NCI-H1417 treated with DMSO at 0.1 percent for 48 hours (cell line): ENCODE results near the gene PLD1.
"Not testable (repeated sequence)": the region's sequence is repeated elsewhere in the genome, so short reads cannot be mapped to it uniquely, and the experiment has no call there.

ENCODE experiments used
- DNase-seq: peaks from one replicate; lab custom pipeline; 2025; lab: John Stamatoyannopoulos, UW

PLD1 gene

GRCh38 chr3:171769461-171769860, 40.8 kb downstream of the PLD1 start:
- DNase-seq, result no peak

- DNase-seq, result no peak
Measured at GRCh38 chr3:171768986-171769385, 41.3 kb downstream of the PLD1 start.

GRCh38 chr3:171768281-171768900, 41.9 kb downstream of the PLD1 start:
- DNase-seq, result no peak

GRCh38 chr3:171765511-171765887, 44.8 kb downstream of the PLD1 start:
- no peak for DNase-seq

GRCh38 chr3:171763392-171763791, 46.9 kb downstream of the PLD1 start:
- no peak for DNase-seq

GRCh38 chr3:171760477-171760876, 49.8 kb downstream of the PLD1 start:
- no peak for DNase-seq

- DNase-seq, result no peak
Measured at GRCh38 chr3:171758109-171758508, 52.2 kb downstream of the PLD1 start.

GRCh38 chr3:171757361-171758034, 52.8 kb downstream of the PLD1 start:
- no peak for DNase-seq

GRCh38 chr3:171755656-171756055, 54.6 kb downstream of the PLD1 start:
- DNase-seq, result no peak

GRCh38 chr3:171755015-171755589, 55.2 kb downstream of the PLD1 start:
- no peak for DNase-seq

- no peak for DNase-seq
Measured at GRCh38 chr3:171753665-171754408, 56.4 kb downstream of the PLD1 start.

GRCh38 chr3:171753025-171753472, 57.2 kb downstream of the PLD1 start:
- DNase-seq, result no peak

GRCh38 chr3:171752329-171752728, 58.0 kb downstream of the PLD1 start:
- no peak for DNase-seq

GRCh38 chr3:171749124-171749523, 61.2 kb downstream of the PLD1 start:
- DNase-seq, result no peak

GRCh38 chr3:171748064-171748924, 62.0 kb downstream of the PLD1 start:
- no peak for DNase-seq

- no peak for DNase-seq
Measured at GRCh38 chr3:171747223-171747920, 62.9 kb downstream of the PLD1 start.

GRCh38 chr3:171746320-171747222, 63.7 kb downstream of the PLD1 start:
- not testable (repeated sequence) for DNase-seq

GRCh38 chr3:171745577-171746319, 64.5 kb downstream of the PLD1 start:
- no peak for DNase-seq

- no peak for DNase-seq
Measured at GRCh38 chr3:171744158-171744741, 66.0 kb downstream of the PLD1 start.
